BJ (cell line): ENCODE measurements around the gene OR6P1. TPM values are rescaled to one million over a fixed set of nuclear protein-coding genes. Genes with fewer than 3 reads are reported as not detected.

ENCODE experiments used
- CTCF ChIA-PET: fragments of 350-600 bp; formaldehyde crosslinking; extraction: SDS; loops from one replicate; lab custom pipeline; 2021; ENCODE audit warnings: antibody characterized with exemption, inconsistent platforms; lab: Yijun Ruan, JAX
- POLR2A ChIA-PET: fragments of 300-600 bp; sonication (Branson Sonifier 250); formaldehyde crosslinking; extraction: SDS; loops from one replicate; lab custom pipeline; 2021; ENCODE audit warnings: antibody characterized with exemption; lab: Charles Lee
- DNase-seq: peaks from one replicate; pipeline ENCODE4 v3.0.0-alpha.2; 2011; ENCODE audit warnings: low read depth
- H3K27me3 ChIP-seq: 2 replicates; pipeline ENCODE4 v1.6.0; 2011; ENCODE audit warnings: low read length; ENCODE audit not compliant: control insufficient read depth, insufficient read depth
- H3K36me3 ChIP-seq: 2 replicates; pipeline ENCODE4 v1.5.1; 2011; ENCODE audit warnings: low read length; ENCODE audit not compliant: control insufficient read depth, insufficient read depth
- H3K4me3 ChIP-seq: 2 replicates; pipeline ENCODE4 v1.5.1; 2011; ENCODE audit warnings: low read depth, mild to moderate bottlenecking, control low read depth, low read length
- polyA plus RNA-seq: library from polyadenylated mRNA; depleted of rRNA; stranded (reverse); fragments of >200 nt; gene quantifications from 2 replicates; pipeline ENCODE4 v1.2.3, GENCODE V29; 2011
- TF ChIP-seq, protein P1 (sequence below): IDR thresholded peaks from 2 replicates; pipeline ENCODE4 v1.5.1; 2011; ENCODE audit warnings: low read depth, mild to moderate bottlenecking, control low read depth, inconsistent platforms, low read length, moderate library complexity; ENCODE audit not compliant: insufficient read depth

Gene OR6P1
- polyA plus RNA-seq, 1 experiment: not detected

DNA sequence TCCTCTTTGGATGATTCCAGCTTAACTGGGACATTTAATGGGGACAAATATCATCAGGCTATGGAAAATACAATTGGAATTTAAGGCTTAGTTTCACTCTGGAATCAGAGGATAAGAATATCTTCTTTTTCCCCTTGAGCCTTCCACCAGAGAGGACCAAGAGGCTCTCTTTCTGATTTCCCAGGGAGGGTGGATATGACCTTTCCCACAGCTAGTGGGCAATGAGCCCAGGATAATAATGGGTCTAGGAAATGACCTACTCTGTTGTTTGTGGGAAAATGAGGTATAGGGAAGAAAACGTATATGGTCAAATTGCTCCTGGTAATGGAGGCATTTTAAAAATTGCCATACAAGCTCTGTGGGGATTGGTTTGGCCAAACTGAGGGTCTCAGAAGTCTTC lies 18.1 kb downstream of the OR6P1 start:
- CTCF ChIA-PET: no interaction called here
- TF ChIP-seq, protein P1, sequence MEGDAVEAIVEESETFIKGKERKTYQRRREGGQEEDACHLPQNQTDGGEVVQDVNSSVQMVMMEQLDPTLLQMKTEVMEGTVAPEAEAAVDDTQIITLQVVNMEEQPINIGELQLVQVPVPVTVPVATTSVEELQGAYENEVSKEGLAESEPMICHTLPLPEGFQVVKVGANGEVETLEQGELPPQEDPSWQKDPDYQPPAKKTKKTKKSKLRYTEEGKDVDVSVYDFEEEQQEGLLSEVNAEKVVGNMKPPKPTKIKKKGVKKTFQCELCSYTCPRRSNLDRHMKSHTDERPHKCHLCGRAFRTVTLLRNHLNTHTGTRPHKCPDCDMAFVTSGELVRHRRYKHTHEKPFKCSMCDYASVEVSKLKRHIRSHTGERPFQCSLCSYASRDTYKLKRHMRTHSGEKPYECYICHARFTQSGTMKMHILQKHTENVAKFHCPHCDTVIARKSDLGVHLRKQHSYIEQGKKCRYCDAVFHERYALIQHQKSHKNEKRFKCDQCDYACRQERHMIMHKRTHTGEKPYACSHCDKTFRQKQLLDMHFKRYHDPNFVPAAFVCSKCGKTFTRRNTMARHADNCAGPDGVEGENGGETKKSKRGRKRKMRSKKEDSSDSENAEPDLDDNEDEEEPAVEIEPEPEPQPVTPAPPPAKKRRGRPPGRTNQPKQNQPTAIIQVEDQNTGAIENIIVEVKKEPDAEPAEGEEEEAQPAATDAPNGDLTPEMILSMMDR: no peak

DNA sequence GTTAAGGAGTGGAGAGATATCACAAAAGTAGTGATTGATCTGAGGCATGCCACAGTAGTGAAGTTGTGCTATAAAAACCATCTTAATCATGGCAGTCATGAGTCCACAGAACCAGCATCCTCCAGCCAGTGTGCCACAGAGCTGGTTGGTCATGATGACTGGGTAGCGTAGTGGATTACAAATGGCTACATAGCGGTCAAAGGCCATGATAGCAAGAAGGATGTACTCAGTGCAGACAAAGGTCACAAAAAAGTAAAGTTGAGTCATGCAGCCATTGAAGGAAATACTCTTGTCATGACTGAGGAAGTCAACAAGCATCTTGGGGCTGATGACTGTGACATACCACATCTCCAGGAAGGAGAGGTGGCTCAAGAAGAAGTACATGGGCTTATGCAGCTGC lies 22.8 kb downstream of the OR6P1 start:
- no peak for DNase-seq
- Histone ChIP-seq H3K36me3 (no peaks in the 10 kb centered on the region), H3K27me3 (no peaks in the 10 kb centered on the region), H3K4me3 (no peak overlapping the region)
- ChIA-PET CTCF (no interaction called here), POLR2A (no interaction called here)
- TF ChIP-seq, protein P1: no peak

More for the DNA sequence above, 18.1 kb downstream of the OR6P1 start:
- POLR2A ChIA-PET: no interaction called here
- no peaks in the 10 kb centered on the region for H3K36me3 ChIP-seq
- no peak overlapping the region for H3K4me3 ChIP-seq
- DNase-seq: no peak
- H3K27me3 ChIP-seq: no peaks in the 10 kb centered on the region

DNA sequence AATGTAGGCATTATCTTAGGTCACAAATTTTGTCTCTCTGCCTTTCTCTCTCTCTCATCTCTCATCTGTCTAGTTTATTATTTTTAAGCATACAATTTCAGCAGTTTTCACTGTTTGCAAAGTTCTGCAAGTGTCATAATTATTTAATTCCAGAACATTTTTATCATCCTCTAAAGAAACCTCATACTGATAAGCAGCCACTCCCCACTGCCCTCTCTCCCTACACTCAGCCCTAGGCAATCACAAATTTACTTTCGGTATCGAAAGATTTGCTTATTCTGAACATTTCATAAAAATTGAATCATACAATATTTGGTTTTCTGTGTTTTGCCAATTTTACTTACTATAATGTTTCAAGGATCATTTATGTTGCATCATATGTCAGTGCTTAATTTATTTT lies 32.8 kb downstream of the OR6P1 start:
- Histone ChIP-seq H3K4me3 (no peak overlapping the region), H3K27me3 (no peaks in the 10 kb centered on the region), H3K36me3 (no peaks in the 10 kb centered on the region)
- TF ChIP-seq, protein P1: no peak
- CTCF ChIA-PET: no interaction called here
- POLR2A ChIA-PET: no interaction called here
- no peak for DNase-seq

DNA sequence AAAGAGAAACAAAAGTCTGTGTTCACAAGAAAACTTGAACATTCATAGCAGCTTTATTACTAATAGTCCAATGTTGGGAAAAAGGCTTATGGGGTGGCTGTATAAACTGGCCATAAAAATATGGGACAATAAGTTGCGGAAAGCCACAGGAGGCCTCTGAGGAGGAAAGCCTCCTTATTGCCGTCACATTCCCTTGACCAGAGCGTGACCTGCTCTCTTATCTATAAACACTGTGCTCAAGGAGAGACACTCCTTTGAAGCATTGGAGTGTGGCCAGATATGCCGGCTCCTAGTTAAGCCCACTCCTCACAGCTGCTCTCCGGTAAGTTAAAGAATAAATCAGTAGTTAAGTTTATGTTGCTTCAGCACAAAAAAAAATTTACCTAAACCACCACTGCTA lies 35.9 kb downstream of the OR6P1 start:
- no peaks in the 10 kb centered on the region for H3K36me3 ChIP-seq
- ChIA-PET CTCF (no interaction called here), POLR2A (no interaction called here)
- H3K27me3 ChIP-seq: no peaks in the 10 kb centered on the region
- no peak overlapping the region for H3K4me3 ChIP-seq
- TF ChIP-seq, protein P1: no peak
- DNase-seq: no peak

DNA sequence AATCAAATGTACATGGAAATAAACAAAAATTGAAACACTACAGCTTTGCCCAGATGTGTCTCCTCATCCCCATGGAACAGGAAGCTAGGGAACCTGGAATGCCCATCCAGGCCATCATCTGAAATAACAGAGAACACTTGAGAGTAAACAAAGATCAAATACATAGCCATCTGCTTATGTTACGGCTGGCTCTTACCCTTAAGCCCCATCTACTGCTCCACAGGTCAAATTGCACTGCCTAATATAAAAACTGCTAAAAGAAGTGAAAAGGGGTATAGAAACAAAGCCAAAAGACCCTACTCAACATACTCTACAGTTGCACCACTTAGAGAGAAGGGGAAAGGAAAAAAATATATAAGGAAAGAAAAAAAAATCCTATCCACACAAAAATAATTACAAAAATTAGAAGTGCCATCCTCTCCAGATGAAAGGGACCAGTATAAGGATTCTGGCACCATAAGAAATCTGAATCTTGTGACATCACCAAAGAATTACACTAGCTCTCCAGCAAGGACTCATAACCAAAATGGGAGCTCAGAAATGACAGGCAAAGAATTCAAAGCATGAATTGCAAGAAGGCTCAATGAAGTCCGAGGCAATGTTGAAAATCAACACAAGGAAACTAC lies 43.1 kb downstream of the OR6P1 start:
- Histone ChIP-seq H3K4me3 (no peak overlapping the region), H3K27me3 (no peaks in the 10 kb centered on the region), H3K36me3 (no peaks in the 10 kb centered on the region)
- POLR2A ChIA-PET: no interaction called here
- CTCF ChIA-PET: interaction anchor here (0.9 to 1.6 kb wide), 6 partner anchors 13 to 564 kb away, joined by 3 to 6 read pairs (median 4); no protein-coding TSS in a partner anchor
- no peak for DNase-seq
- TF ChIP-seq, protein P1: peak; percentile 77
